Vein endothelial cell (primary cell): ENCODE results near the gene LGALS1. TPM values are rescaled to one million over a fixed set of nuclear protein-coding genes. Genes with fewer than 3 reads are reported as not detected.

Experiments used
- small RNA-seq: library from RNA; depleted of rRNA; stranded (forward); fragments of <200 nt; gene quantifications from one replicate; pipeline ENCODE3, GENCODE V24; 2012
- total RNA-seq: library from RNA; depleted of rRNA; stranded (reverse); fragments of >200 nt; gene quantifications from 2 replicates; pipeline ENCODE4 v1.2.3, GENCODE V29; 2012

The LGALS1 gene
- 2,855 and 3,057 TPM in 2 replicates for total RNA-seq

DNA sequence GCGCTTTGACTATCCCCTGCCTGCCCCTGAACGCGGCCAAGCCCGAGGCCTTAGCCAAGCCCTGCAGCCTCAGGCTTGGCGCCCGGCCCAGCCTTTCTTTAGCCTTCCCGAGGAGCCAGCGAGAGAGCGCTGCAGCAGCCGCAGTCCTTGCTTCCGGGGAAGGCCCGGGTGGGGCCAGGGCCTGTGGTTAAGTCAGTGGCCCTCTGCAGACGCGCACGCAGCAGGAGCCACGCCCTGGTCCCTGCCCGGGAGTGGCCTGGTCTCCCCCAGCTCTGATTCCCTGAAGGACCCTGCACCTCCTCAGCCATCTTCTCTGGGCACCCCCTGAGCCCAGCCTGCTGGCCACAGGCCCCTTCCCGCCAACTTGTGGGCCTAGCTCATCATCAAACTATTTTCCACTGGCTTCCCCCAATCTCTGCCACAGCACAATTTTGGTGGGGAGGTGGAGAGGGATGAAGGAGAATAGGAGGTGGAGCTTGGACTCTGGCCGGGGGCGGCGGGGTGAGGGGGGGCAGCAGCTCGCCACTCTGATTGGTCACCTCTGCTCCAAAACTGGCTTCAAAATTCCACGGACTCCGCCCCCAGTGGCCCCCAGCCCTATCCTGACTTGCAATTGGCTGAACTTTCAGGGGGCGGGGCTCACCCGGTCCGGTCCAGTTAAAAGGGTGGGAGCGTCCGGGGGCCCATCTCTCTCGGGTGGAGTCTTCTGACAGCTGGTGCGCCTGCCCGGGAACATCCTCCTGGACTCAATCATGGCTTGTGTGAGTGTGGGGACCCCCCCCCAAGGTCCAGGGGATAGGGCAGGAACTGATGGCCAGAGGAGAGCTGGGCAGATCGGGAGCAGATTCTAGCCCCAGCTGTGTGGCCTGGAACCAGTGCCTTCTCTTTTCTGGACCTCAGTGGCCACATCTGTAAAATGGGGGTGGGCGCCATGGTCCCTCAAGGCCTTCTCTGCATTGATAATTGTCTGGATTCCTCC lies at the start of gene LGALS1:
Gene LGALS1, plus strand, starts transcription at position 686 of the 979 bp plus-strand sequence. Its CDS starts 67 bp downstream, at position 753.

DNA sequence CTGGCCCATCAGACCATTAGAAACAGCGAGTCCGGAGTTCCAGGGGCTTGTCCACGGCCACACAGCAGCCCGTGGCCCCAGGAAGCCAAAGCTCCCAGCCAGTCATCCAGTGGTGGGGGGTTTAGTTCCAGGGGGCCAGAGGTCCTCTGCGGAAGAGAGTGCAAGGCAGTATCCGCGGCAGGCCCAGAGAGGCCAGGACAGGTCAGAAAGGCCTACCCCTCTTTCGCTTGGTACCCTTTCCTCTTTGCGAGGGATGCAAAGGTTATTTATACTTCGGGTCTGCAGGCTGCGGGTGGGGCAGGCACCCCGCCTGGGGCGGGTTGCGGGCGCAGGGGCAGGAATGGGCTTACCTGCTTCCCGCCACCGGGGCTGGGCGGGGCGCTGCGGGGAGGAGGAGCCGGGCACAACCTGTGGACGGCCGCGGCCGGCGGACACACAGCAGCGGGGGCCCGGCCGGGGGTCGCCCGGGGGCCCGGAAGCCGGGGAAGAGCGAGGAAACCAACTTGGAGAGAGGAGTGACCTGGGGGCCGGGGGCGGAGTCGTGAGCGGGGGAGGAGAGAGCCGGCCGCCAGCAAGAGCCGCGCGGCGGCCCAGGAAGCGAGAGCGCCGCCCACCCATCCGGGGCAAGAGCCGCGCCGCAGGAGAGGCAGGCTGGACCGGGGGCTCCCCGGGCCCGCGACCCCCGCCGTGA lies 36.2 kb upstream of the LGALS1 start, which contains the start of gene SH3BP1:
Gene SH3BP1, plus strand, starts transcription at position 600 of the 691 bp plus-strand sequence. CDS start 119 bp downstream, outside the sequence.

DNA sequence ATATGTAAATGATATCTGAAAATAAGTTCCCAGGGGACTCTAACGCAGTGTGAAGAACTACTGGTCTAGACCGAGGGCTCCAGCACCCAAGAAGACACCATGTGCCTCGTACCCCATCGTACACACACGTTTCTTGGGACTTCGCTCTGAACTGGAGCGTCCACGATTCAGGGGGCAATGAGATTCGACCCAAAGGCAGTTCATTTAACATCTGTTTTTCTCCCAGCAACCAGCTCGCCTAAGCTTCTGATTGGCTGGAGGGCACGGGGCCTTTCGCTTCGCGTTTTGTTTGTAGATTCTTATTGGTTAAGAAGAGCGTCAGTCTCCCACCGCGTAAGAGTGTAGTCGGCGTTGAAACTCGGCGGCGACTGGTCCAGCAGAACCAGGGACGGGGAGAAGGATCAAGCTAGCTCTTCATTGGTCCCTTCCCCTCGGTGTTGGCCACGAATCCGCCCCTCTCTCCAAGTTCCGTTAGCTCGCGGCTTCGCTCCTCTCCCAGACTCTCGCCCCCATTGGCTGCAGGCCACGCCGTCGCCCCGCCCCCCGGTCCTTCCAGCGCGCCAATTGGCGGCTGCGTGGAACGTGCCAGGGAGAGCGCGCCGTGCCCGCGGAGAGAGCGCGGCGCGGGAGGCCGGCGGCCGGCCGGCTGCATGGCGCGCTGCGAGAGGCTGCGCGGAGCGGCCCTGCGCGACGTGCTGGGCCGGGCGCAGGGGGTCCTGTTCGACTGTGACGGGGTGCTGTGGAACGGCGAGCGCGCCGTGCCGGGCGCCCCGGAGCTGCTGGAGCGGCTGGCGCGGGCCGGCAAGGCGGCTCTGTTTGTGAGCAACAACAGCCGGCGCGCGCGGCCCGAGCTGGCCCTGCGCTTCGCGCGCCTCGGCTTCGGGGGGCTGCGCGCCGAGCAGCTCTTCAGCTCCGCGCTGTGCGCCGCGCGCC lies 17.0 kb upstream of the LGALS1 start, which contains the start of gene PDXP:
Gene PDXP, plus strand, starts transcription at position 591 of the 933 bp plus-strand sequence. Its CDS starts 60 bp downstream, at position 651.

DNA sequence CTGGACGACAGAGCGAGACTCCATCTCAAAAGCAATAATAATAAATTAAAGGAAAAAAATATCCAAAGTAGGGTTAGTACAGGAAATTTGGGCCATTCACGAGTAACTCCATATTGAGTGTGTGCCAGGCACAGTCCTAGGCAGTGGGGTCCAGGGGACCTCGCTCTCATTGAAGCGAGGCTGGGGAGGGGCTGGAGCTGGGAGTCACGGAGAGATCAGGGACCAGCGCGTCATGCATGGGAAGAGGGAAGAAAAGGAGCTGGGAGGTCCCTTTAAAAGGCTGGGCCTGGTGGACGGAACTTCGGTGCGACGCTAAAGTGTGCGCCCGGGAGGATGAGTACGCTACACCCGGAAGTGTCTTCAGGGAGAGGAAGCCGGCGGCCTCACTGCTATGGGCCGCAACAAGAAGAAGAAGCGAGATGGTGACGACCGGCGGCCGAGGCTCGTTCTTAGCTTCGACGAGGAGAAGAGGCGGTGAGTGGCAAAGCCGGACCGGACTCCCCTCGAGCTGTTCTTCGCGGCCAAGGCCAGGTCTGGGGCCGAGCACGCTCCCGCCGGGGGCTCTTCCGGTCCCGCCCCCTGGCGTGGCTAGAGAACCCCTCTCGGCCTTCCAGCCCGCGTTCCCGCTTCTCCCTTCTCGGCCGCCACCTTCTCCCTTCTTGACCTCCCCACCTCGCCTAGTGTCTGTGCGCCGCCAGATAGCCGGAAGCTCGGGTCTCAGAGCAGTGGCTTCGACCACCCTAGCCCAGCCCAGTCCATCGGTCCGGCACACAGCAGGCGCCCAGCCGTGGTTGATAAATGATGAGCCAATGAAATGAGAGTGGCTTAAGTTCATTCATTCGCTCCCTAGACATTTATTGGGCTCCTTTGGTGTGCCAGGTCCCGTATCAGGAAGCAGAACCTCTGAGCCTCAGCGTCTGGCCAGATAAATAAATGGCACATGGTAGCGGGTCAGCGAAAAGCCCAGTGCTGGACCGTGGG lies 10.9 kb downstream of the LGALS1 start, which contains the start of gene NOL12:
Gene NOL12, plus strand, starts transcription at position 342 of the 981 bp plus-strand sequence. Its CDS starts 50 bp downstream, at position 392.

GRCh38 chr22:37696657-37697537 lies 21.5 kb downstream of the LGALS1 start, which contains the start of gene TRIOBP:
TRIOBP (plus strand) TSS chr22:37697048; CDS start chr22:37701366, 4,318 bp downstream.

Small RNA genes within 50 kb of the gene (small RNA-seq; reads per million reads assigned to genes)
- gene RN7SL385P = not detected

Other genes with a start within 250 kb of the LGALS1 start
- 0.10 and 0.33 TPM in 2 replicates for gene ELFN2, start 248.2 kb upstream of the LGALS1 start, total RNA-seq
- 146 and 170 TPM in 2 replicates for gene MFNG, start 189.3 kb upstream of the LGALS1 start, total RNA-seq
- gene CARD10, start 156.2 kb upstream of the LGALS1 start, total RNA-seq = 34.4 and 43.8 TPM in 2 replicates
- gene CDC42EP1, start 115.2 kb upstream of the LGALS1 start, total RNA-seq = 42.1 and 61.7 TPM in 2 replicates
- not detected in 2 replicates for gene LGALS2, start 95.5 kb upstream of the LGALS1 start, total RNA-seq
- 37.9 and 50.6 TPM in 2 replicates for gene GGA1, start 66.8 kb upstream of the LGALS1 start, total RNA-seq
- gene SH3BP1, start 36.0 kb upstream of the LGALS1 start, total RNA-seq = 0.98 and 1.4 TPM in 2 replicates
- 11.8 and 15.4 TPM in 2 replicates for gene PDXP, start 16.9 kb upstream of the LGALS1 start, total RNA-seq
- 15.0 and 21.0 TPM in 2 replicates for gene NOL12, start 10.7 kb downstream of the LGALS1 start, total RNA-seq
- 107 and 129 TPM in 2 replicates for gene TRIOBP, start 21.4 kb downstream of the LGALS1 start, total RNA-seq
- gene GCAT, start 132.3 kb downstream of the LGALS1 start, total RNA-seq = 26.1 and 28.8 TPM in 2 replicates
- 0.33 TPM in 1 of 2 replicates, not detected in the other for gene GALR3, start 147.7 kb downstream of the LGALS1 start, total RNA-seq
- gene ANKRD54, start 168.7 kb downstream of the LGALS1 start, total RNA-seq = 39.2 and 40.9 TPM in 2 replicates
- 407 and 430 TPM in 2 replicates for gene EIF3L, start 173.8 kb downstream of the LGALS1 start, total RNA-seq
- 55.5 and 59.1 TPM in 2 replicates for gene MICALL1, start 230.7 kb downstream of the LGALS1 start, total RNA-seq